Measurements from ENCODE around the gene NTF4.
A peak's percentile ranks its signal among the peaks of the same experiment; 100 is the strongest.
"Not testable (repeated sequence)": the region's sequence is repeated elsewhere in the genome, so short reads cannot be mapped to it uniquely, and the experiment has no call there.

The NTF4 gene

GRCh38 chr19:49057636-49058234 lies 6.9 kb downstream of the NTF4 start, which contains the start of gene CGB7:
Gene CGB7, minus strand, starts transcription at chr19:49057749. Its CDS starts 2,374 bp downstream, at chr19:49055375.
- Histone ChIP-seq H3K27ac (replicated peaks) (no peak within 1 kb of the TSS), H3K27me3 (ENCODE audit: insufficient read depth, poor library complexity, severe bottlenecking) (peaks cover 54% of the 10 kb centered on the region), H3K4me3 (replicated peaks; ENCODE audit: insufficient read depth, low read length) (no peak within 1 kb of the TSS)
- no peak for DNase-seq (ENCODE audit: low read depth in 1 of 2, low spot score in 1 of 2)
- TF ChIP-seq REST (IDR thresholded peaks at IDR 0.05; ENCODE audit: insufficient replicate concordance, low read depth) (no peak), CTCF (IDR thresholded peaks at IDR 0.05; ENCODE audit: insufficient read depth, low read length) (no peak), POLR2AphosphoS5 (IDR thresholded peaks at IDR 0.05; ENCODE audit: low read depth) (no peak), GABPA (IDR thresholded peaks at IDR 0.05; ENCODE audit: low read depth) (no peak), SPI1 (IDR thresholded peaks at IDR 0.05; ENCODE audit: borderline replicate concordance, low read depth) (no peak)

- H3K27ac ChIP-seq (replicated peaks); H3K4me3 ChIP-seq (replicated peaks; ENCODE audit: insufficient read depth, low read length); DNase-seq (ENCODE audit: low read depth in 1 of 2, low spot score in 1 of 2): not testable (repeated sequence)
- H3K27me3 ChIP-seq (ENCODE audit: insufficient read depth, poor library complexity, severe bottlenecking), result peaks cover 52% of the 10 kb centered on the region
Observed at GRCh38 chr19:49056902-49057596, 7.6 kb downstream of the NTF4 start.

GRCh38 chr19:49056101-49056901 lies 8.3 kb downstream of the NTF4 start:
- peak; percentile 9 to 15 for DNase-seq (ENCODE audit: low read depth in 1 of 2, low spot score in 1 of 2)
- TF ChIP-seq SPI1 (IDR thresholded peaks at IDR 0.05; ENCODE audit: borderline replicate concordance, low read depth) (no peak), REST (IDR thresholded peaks at IDR 0.05; ENCODE audit: insufficient replicate concordance, low read depth) (no peak), GABPA (IDR thresholded peaks at IDR 0.05; ENCODE audit: low read depth) (no peak), POLR2AphosphoS5 (IDR thresholded peaks at IDR 0.05; ENCODE audit: low read depth) (no peak), CTCF (IDR thresholded peaks at IDR 0.05; ENCODE audit: insufficient read depth, low read length) (no peak)
- Histone ChIP-seq H3K4me3 (replicated peaks; ENCODE audit: insufficient read depth, low read length) (peak overlapping the region; percentile 35), H3K27ac (replicated peaks) (no peak overlapping the region), H3K27me3 (ENCODE audit: insufficient read depth, poor library complexity, severe bottlenecking) (peaks cover 48% of the 10 kb centered on the region)

- H3K4me3 ChIP-seq (replicated peaks; ENCODE audit: insufficient read depth, low read length); H3K27me3 ChIP-seq (ENCODE audit: insufficient read depth, poor library complexity, severe bottlenecking); DNase-seq (ENCODE audit: low read depth in 1 of 2, low spot score in 1 of 2); H3K27ac ChIP-seq (replicated peaks): not testable (repeated sequence)
Observed at GRCh38 chr19:49050376-49051033, 14.1 kb downstream of the NTF4 start.

GRCh38 chr19:49049834-49050233 lies 14.8 kb downstream of the NTF4 start:
- not testable (repeated sequence) for H3K27me3 ChIP-seq (ENCODE audit: insufficient read depth, poor library complexity, severe bottlenecking); H3K4me3 ChIP-seq (replicated peaks; ENCODE audit: insufficient read depth, low read length); DNase-seq (ENCODE audit: low read depth in 1 of 2, low spot score in 1 of 2); H3K27ac ChIP-seq (replicated peaks)

GRCh38 chr19:49049011-49049410 lies 15.6 kb downstream of the NTF4 start, which contains the start of gene CGB8:
Gene CGB8, minus strand, starts transcription at chr19:49049111. Its CDS starts 372 bp downstream, at chr19:49048739.
- not testable (repeated sequence) for H3K27ac ChIP-seq (replicated peaks); H3K27me3 ChIP-seq (ENCODE audit: insufficient read depth, poor library complexity, severe bottlenecking); DNase-seq (ENCODE audit: low read depth in 1 of 2, low spot score in 1 of 2); H3K4me3 ChIP-seq (replicated peaks; ENCODE audit: insufficient read depth, low read length)

- DNase-seq (ENCODE audit: low read depth in 1 of 2, low spot score in 1 of 2); H3K27ac ChIP-seq (replicated peaks); H3K4me3 ChIP-seq (replicated peaks; ENCODE audit: insufficient read depth, low read length); H3K27me3 ChIP-seq (ENCODE audit: insufficient read depth, poor library complexity, severe bottlenecking): not testable (repeated sequence)
Observed at GRCh38 chr19:49043548-49043947, 21.1 kb downstream of the NTF4 start, which contains the start of gene CGB5. Gene CGB5, plus strand, starts transcription at chr19:49043848. Its CDS starts 362 bp downstream, at chr19:49044210.
